Endothelial cell of umbilical vein (primary cell): ENCODE measurements around the gene SMIM20.

Experiments
- CTCF ChIP-seq, 2 donors: IDR thresholded peaks; 1 replicate in 1 of 2; 2 replicates in 1 of 2; pipeline ENCODE4 v1.5.1; 2011; ENCODE audit warnings: low read length in 2 of 2, mild to moderate bottlenecking in 2 of 2, moderate library complexity in 2 of 2, control low read depth in 1 of 2, inconsistent platforms in 1 of 2, low read depth in 1 of 2; ENCODE audit not compliant: insufficient read depth in 1 of 2; ENCODE audit errors: extremely low read depth in 1 of 2
- FOS ChIP-seq: IDR thresholded peaks from 2 replicates; pipeline ENCODE4 v1.6.1; 2011; ENCODE audit warnings: mild to moderate bottlenecking, low read length, moderate library complexity, borderline replicate concordance; ENCODE audit not compliant: insufficient read depth
- MAX ChIP-seq: IDR thresholded peaks from 2 replicates; pipeline ENCODE4 v1.6.1; 2011; ENCODE audit not compliant: insufficient read depth, insufficient read length
- MYC ChIP-seq: IDR thresholded peaks from one replicate; pipeline ENCODE4 v1.6.1; 2011; ENCODE audit warnings: mild to moderate bottlenecking, low read depth, low read length
- POLR2A ChIP-seq: IDR thresholded peaks from 2 replicates; pipeline ENCODE4 v1.6.1; 2012; ENCODE audit warnings: low read depth, mild to moderate bottlenecking, control low read depth, low read length
- POLR2AphosphoS5 ChIP-seq: IDR thresholded peaks from 2 replicates; pipeline ENCODE4 v1.6.1; 2012; ENCODE audit warnings: low read depth, mild to moderate bottlenecking, control low read depth, low read length, moderate library complexity; ENCODE audit not compliant: insufficient read depth

DNA sequence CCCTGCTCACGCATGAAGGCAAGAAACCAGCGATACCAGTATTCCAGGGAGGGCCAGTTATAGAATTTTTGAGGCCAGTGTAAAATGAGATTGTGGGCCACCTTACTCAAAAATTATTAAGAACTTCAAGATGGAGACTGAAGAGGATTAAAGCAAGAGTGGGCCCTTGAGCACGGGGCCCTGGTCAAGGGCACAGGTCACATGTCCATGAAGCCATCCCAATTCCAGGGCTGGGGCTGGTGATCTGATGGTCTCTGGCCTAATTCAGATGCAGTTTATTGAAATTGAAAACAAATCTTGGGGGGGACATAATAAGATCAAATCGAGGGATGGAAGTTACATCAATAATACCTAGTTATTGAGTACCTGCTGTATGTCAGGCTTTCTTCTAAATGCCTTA lies 58.3 kb downstream of the SMIM20 start:
- TF ChIP-seq POLR2A (no peak), MAX (no peak), CTCF (IDR thresholded peaks at IDR 0.05; ENCODE audit: extremely low read depth in 1 of 2, insufficient read depth in 1 of 2, low read depth in 1 of 2, low read length in 2 of 2) (no peak), POLR2AphosphoS5 (no peak), FOS (no peak), MYC (no peak)
